MCF 10A (cell line): ENCODE measurements around the gene NAALADL1. TPM values are rescaled to one million over a fixed set of nuclear protein-coding genes. Genes with fewer than 3 reads are reported as not detected.

ENCODE experiments used
- BruUV-seq: library from RNA; stranded (reverse); fragments of 400-500 nt; replicated peaks from 2 replicates; lab custom pipeline; 2021; lab: Mats Ljungman, UMichigan
- CTCF ChIA-PET: fragments of 300-600 bp; sonication (Branson Sonifier 250); formaldehyde crosslinking; extraction: SDS; loops from one replicate; lab custom pipeline; 2021; ENCODE audit warnings: antibody characterized with exemption, inconsistent platforms; lab: Yijun Ruan, JAX
- POLR2A ChIA-PET: fragments of 300-600, 350-650 bp; sonication (Branson Sonifier 250); formaldehyde crosslinking; extraction: SDS; loops from one replicate; lab custom pipeline; 2020; ENCODE audit warnings: antibody characterized with exemption, inconsistent platforms; lab: Yijun Ruan, JAX
- DNase-seq: peaks from one replicate; pipeline ENCODE4 v3.0.0-alpha.2; 2018; ENCODE audit not compliant: unreplicated experiment
- H3K27ac Mint-ChIP-seq: one replicate; pipeline ENCODE4 v1.8.0; 2022; ENCODE audit warnings: mild to moderate bottlenecking, low read depth, mixed read lengths; ENCODE audit not compliant: unreplicated experiment
- H3K27me3 Mint-ChIP-seq: one replicate; pipeline ENCODE4 v1.8.0; 2022; ENCODE audit warnings: mixed read lengths; ENCODE audit not compliant: insufficient read depth, unreplicated experiment
- H3K36me3 Mint-ChIP-seq: one replicate; pipeline ENCODE4 v1.8.0; 2022; ENCODE audit warnings: mild to moderate bottlenecking, moderate library complexity, mixed read lengths; ENCODE audit not compliant: insufficient read depth, unreplicated experiment
- H3K4me1 Mint-ChIP-seq: one replicate; pipeline ENCODE4 v1.8.0; 2022; ENCODE audit warnings: mixed read lengths; ENCODE audit not compliant: insufficient read depth, unreplicated experiment
- H3K4me3 Mint-ChIP-seq: one replicate; pipeline ENCODE4 v1.8.0; 2022; ENCODE audit warnings: mild to moderate bottlenecking, moderate library complexity, mixed read lengths; ENCODE audit not compliant: unreplicated experiment
- H3K9me3 Mint-ChIP-seq: one replicate; pipeline ENCODE4 v1.8.0; 2022; ENCODE audit warnings: mixed read lengths; ENCODE audit not compliant: unreplicated experiment
- CTCF ChIP-seq: fragments of 200-600 bp; IDR thresholded peaks from one replicate; pipeline ENCODE4 v1.8.0; 2022; ENCODE audit warnings: antibody characterized with exemption, mild to moderate bottlenecking; ENCODE audit not compliant: unreplicated experiment
- intact Hi-C: fragments of 100-400 bp; cut with micrococcal nuclease; formaldehyde crosslinking; loops from 2 replicates; pipeline ENCODE4 v1.14.1; 2022
- total RNA-seq: library from RNA; stranded (reverse); gene quantifications from 2 replicates; pipeline ENCODE4 v1.2.3, GENCODE V29; 2022

NAALADL1 gene
- total RNA-seq, 1 experiment from 2014 or later = not detected

- no peak overlapping the region for H3K4me3 Mint-ChIP-seq
- no peaks in the 10 kb centered on the region for H3K27me3 Mint-ChIP-seq
- DNase-seq = no peak
- intact Hi-C loops = loop anchor here (5.0 kb wide), 1 partner anchor 65 kb away; the partner anchor contains the start of gene ARL2
- no peak for TF ChIP-seq CTCF
- no peak overlapping the region for H3K27ac Mint-ChIP-seq
- H3K4me1 Mint-ChIP-seq = peaks cover 21% of the 10 kb centered on the region
- H3K36me3 Mint-ChIP-seq = no peaks in the 10 kb centered on the region
- ChIA-PET CTCF (interaction anchor here (0.5 to 1.5 kb wide), 8 partner anchors 8 to 268 kb away, joined by 3 to 5 read pairs (median 3); no protein-coding TSS in a partner anchor), POLR2A (interaction anchor here (1.1 to 1.2 kb wide), 2 partner anchors 51 to 64 kb away, joined by 3 to 4 read pairs; partner anchors contain the start of gene ARL2)
- H3K9me3 Mint-ChIP-seq = no peaks in the 10 kb centered on the region
- no TSS peak for BruUV-seq
These were observed 19.1 kb upstream of the NAALADL1 start for GRCh38 chr11:65077451-65077850.

- no peaks in the 10 kb centered on the region for H3K9me3 Mint-ChIP-seq
- ChIA-PET CTCF (interaction anchor here (0.7 to 1.6 kb wide), 2 partner anchors 40 to 58 kb away, joined by 4 to 5 read pairs; partner anchors contain the start of gene ARL2), POLR2A (interaction anchor here (0.6 kb wide), 2 partner anchors 150 to 202 kb away, joined by 3 to 4 read pairs; no protein-coding TSS in a partner anchor)
- H3K36me3 Mint-ChIP-seq = no peaks in the 10 kb centered on the region
- no peak overlapping the region for H3K27ac Mint-ChIP-seq
- no peaks in the 10 kb centered on the region for H3K27me3 Mint-ChIP-seq
- H3K4me1 Mint-ChIP-seq = no peaks in the 10 kb centered on the region
- no peak for TF ChIP-seq CTCF
- no peak for DNase-seq
- no TSS peak for BruUV-seq
- H3K4me3 Mint-ChIP-seq = no peak overlapping the region
- intact Hi-C loops = no loop called here
These were observed 14.2 kb upstream of the NAALADL1 start for GRCh38 chr11:65072631-65072966.

DNA sequence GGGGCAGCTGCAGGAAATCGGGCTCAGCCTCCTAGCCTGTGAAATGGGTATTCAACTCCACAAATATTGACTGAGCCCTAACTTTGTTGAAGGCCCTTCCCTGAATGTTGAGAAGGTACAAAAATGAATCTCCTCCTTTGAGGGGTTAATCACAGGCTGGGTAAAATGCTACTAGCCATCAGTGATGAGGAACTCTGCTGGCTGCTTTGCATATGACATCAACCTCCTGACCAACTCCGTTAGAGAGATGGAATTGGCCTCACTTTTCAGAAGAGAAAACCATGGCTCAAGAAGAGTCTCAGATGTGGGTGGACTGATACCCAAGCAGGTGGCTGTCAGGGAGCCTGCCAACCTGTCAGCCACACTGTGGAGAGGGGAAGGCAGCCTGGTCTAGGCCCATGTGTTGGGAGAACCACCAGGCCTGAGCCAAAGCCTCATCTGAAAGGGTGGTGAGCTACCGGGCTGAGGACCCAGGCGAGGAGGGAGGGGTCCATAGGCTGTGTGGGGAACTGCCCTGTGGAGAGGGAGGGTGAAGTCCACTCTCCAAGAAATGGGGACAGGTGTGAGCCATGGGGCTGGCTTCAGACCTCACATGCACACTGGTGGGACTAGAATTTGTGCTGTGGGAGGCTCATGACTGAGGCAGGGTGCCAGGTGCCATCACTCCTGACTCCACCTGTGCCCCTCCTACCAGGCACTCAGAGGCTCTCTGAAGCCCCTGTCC, 13.7 kb upstream of the NAALADL1 start:
- no peaks in the 10 kb centered on the region for H3K27me3 Mint-ChIP-seq
- intact Hi-C loops = no loop called here
- ChIA-PET CTCF (interaction anchor here (0.6 to 1.6 kb wide), 2 partner anchors 24 to 58 kb away, joined by 3 to 5 read pairs; partner anchors contain the start of gene ARL2), POLR2A (interaction anchor here (0.6 kb wide), 3 partner anchors 150 to 662 kb away, joined by 3 to 4 read pairs (median 3); no protein-coding TSS in a partner anchor)
- no peak overlapping the region for H3K27ac Mint-ChIP-seq
- H3K36me3 Mint-ChIP-seq = no peaks in the 10 kb centered on the region
- no peaks in the 10 kb centered on the region for H3K4me1 Mint-ChIP-seq
- DNase-seq = no peak
- TF ChIP-seq CTCF = no peak
- no TSS peak for BruUV-seq
- no peak overlapping the region for H3K4me3 Mint-ChIP-seq
- H3K9me3 Mint-ChIP-seq = no peaks in the 10 kb centered on the region

- Mint-ChIP-seq H3K4me1 (peaks cover 5% of the 10 kb centered on the region), H3K36me3 (no peaks in the 10 kb centered on the region), H3K27me3 (no peaks in the 10 kb centered on the region), H3K9me3 (no peaks in the 10 kb centered on the region), H3K4me3 (no peak overlapping the region), H3K27ac (no peak overlapping the region)
- peak; percentile 44 for DNase-seq
- CTCF ChIA-PET = interaction anchor here (0.6 to 1.6 kb wide), 5 partner anchors 9 to 179 kb away, joined by 3 to 8 read pairs (median 3); partner anchors contain the start of gene ARL2
- intact Hi-C loops = no loop called here
- no peak for TF ChIP-seq CTCF
- BruUV-seq = no TSS peak
- POLR2A ChIA-PET = interaction anchor here (0.6 to 1.0 kb wide), 5 partner anchors 21 to 63 kb away, joined by 3 read pairs; partner anchors contain the start of gene ARL2
These were observed 10.9 kb upstream of the NAALADL1 start for GRCh38 chr11:65069217-65069616.
